GM18505 (cell line): ENCODE data around the gene LIN37.
A peak's percentile ranks its signal among the peaks of the same experiment; 100 is the strongest.

Experiments
- ATAC-seq: cut with Tn5 transposase; IDR thresholded peaks from one replicate; pipeline ENCODE4 v1.9.1; 2021; ENCODE audit not compliant: unreplicated experiment
- POLR2A ChIP-seq: IDR thresholded peaks from 4 replicates; pipeline ENCODE4 v1.6.1; 2011; ENCODE audit warnings: borderline replicate concordance; ENCODE audit not compliant: insufficient read depth, insufficient read length; ENCODE audit errors: extremely low read depth

The LIN37 gene

GRCh38 chr19:35744430-35745327, 3.7 kb upstream of the LIN37 start:
- ATAC-seq: peak; percentile 37
- TF ChIP-seq POLR2A: peak; percentile 81

GRCh38 chr19:35745328-35746086, 2.9 kb upstream of the LIN37 start, which contains the start of the genes PSENEN and U2AF1L4:
TSS of gene PSENEN (plus strand) at chr19:35745651. CDS start at chr19:35745931, 280 bp downstream.
TSS of gene U2AF1L4 (minus strand) at chr19:35745418. CDS start at chr19:35745391, 27 bp downstream.
- peak; percentile 30 for ATAC-seq
- peak; percentile 69 for TF ChIP-seq POLR2A

- TF ChIP-seq POLR2A: no peak
- ATAC-seq: no peak
Observed at GRCh38 chr19:35746087-35746462, 2.3 kb upstream of the LIN37 start.

GRCh38 chr19:35746531-35746930, 1.8 kb upstream of the LIN37 start:
- no peak for TF ChIP-seq POLR2A
- ATAC-seq: no peak

GRCh38 chr19:35750167-35750566, 1.8 kb downstream of the LIN37 start:
- ATAC-seq: no peak
- TF ChIP-seq POLR2A: no peak

GRCh38 chr19:35751839-35752745, 3.7 kb downstream of the LIN37 start:
- ATAC-seq: no peak
- TF ChIP-seq POLR2A: no peak

- no peak for TF ChIP-seq POLR2A
- no peak for ATAC-seq
Observed at GRCh38 chr19:35752746-35753350, 4.5 kb downstream of the LIN37 start.

- no peak for TF ChIP-seq POLR2A
- ATAC-seq: no peak
Observed at GRCh38 chr19:35753634-35754369, 5.4 kb downstream of the LIN37 start.

- no peak for TF ChIP-seq POLR2A
- ATAC-seq: no peak
Observed at GRCh38 chr19:35754370-35755130, 6.2 kb downstream of the LIN37 start.

GRCh38 chr19:35755131-35755549, 6.8 kb downstream of the LIN37 start:
- no peak for TF ChIP-seq POLR2A
- no peak for ATAC-seq
